Ovary (tissue), 9 donors: ENCODE measurements around the gene RIPOR3. TPM values are rescaled to one million over a fixed set of nuclear protein-coding genes. Genes with fewer than 3 reads are reported as not detected.

Source experiments
- DNase-seq, 5 donors: peaks; one replicate each; pipeline ENCODE4 v3.0.0-alpha.2; 2019 to 2020
- H3K27ac ChIP-seq, 2 donors: fragments of 200-600 bp; one replicate each; pipeline versions ENCODE4 v1.5.1 to v1.8.0; 2019 to 2022
- H3K27me3 ChIP-seq: fragments of 200-600 bp; one replicate; pipeline ENCODE4 v1.8.0; 2022
- H3K36me3 ChIP-seq: fragments of 200-600 bp; sonication (generic); one replicate; pipeline ENCODE4 v1.5.1; 2019
- H3K4me1 ChIP-seq: one replicate; pipeline ENCODE4 v1.8.1; 2013; ENCODE audit warnings: mild to moderate bottlenecking, moderate library complexity; ENCODE audit not compliant: insufficient read depth
- H3K4me3 ChIP-seq: fragments of 200-600 bp; sonication (generic); one replicate; pipeline ENCODE4 v1.5.1; 2017
- H3K9me3 ChIP-seq, 2 donors: fragments of 200-600 bp in 1 of 2; sonication (generic) in 1 of 2; one replicate each; pipeline versions ENCODE4 v1.5.1 to v1.8.1; 2013 to 2019; ENCODE audit warnings: mild to moderate bottlenecking in 1 of 2, moderate library complexity in 1 of 2
- EP300 ChIP-seq: sonication (generic); formaldehyde crosslinking; IDR thresholded peaks from one replicate; pipeline ENCODE4 v1.6.1; 2017; ENCODE audit warnings: antibody characterized with exemption
- POLR2A ChIP-seq: fragments of 450-650 bp; IDR thresholded peaks from one replicate; pipeline ENCODE4 v1.6.1; 2017; ENCODE audit warnings: antibody characterized with exemption, mild to moderate bottlenecking, moderate library complexity
- WGBS, 3 donors: extraction: QIAGEN DNeasy Blood & Tissue Kit in 1 of 3; methylation state at CpG; one replicate each; pipeline versions ENCODE4 v1.1.5 to v1.1.7; 2013 to 2017; 5-methylcytosine and 5-hydroxymethylcytosine counted together
- intact Hi-C, 4 donors: fragments of 100-400 bp; cut with DNase I; formaldehyde crosslinking; loops; one replicate each; pipeline versions ENCODE4 v1.11.0 to v1.15.1; 2022 to 2023
- polyA plus RNA-seq, 2 donors: library from polyadenylated mRNA; stranded (reverse); fragments of 200-250 nt in 1 of 2; fragments of 350-450 nt in 1 of 2; fragmentation: Illumina TruSeq in 1 of 2; extraction: RNeasy Lipid Tissue Mini Kit (QIAGEN cat#74804) in 1 of 2; gene quantifications; one replicate each; pipeline ENCODE4 v1.2.3, GENCODE V29; 2013 to 2014
- total RNA-seq, 7 donors: library from RNA; depleted of rRNA in 2 of 7; stranded (reverse); fragments of >200 nt in 2 of 7; fragmentation: NEBNext Ultra II Directional in 3 of 7; extraction: Animal tissue kit (Norgen Biotek cat#: 25700) in 3 of 7; gene quantifications; one replicate each; pipeline versions ENCODE4 v1.1.0 to v1.2.4, GENCODE V29; 2016 to 2023
- TF ChIP-seq, protein P1 (sequence below), 3 donors: fragments of 450-650 bp in 2 of 3; fragments of 200-600 bp in 1 of 3; IDR thresholded peaks; one replicate each; pipeline versions ENCODE4 v1.5.1 to v1.8.0; 2016 to 2022; ENCODE audit warnings: antibody characterized with exemption in 3 of 3, mild to moderate bottlenecking in 1 of 3
- donor health status: DM: no; HTN: no; CAD: no; lungs with moderate emphysema.
- donor health status: DM: no; HTN: no; CAD: no.
- donor health status: Bipolar disorder and iron deficiency.
- donor health status: DM: yes; HTN: yes; CAD: no.
- donor health status: DM: no; HTN: no; CAD: no.
- donor health status: DM: yes; HTN: yes; CAD: no.

The RIPOR3 gene
- total and polyA plus RNA-seq, 9 donors, result 1.3 to 22.7 (median 8.0) TPM

DNA sequence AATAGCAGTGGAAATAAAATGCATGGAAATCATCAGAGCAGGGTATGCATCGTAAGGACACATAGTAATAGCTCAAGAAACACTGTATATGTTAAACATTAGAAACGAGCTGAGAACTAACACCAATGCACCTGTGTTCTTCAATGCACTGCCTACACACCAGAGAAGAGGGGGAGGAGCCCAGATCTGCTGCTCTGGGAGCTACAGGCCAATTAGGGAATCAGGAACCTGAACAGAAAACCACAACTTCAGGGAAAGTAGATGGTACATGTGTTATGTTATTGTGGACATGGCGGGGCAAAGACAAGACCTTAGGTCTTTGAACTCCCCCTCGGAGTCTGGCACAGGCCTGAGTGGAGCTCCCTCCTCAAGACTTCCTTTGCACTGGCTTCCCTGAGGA lies 39.7 kb downstream of the RIPOR3 start:
- Histone ChIP-seq H3K27me3 (no peaks in the 10 kb centered on the region), H3K4me1 (peaks cover 6% of the 10 kb centered on the region), H3K27ac (no peak overlapping the region), H3K9me3 (no peaks in the 10 kb centered on the region), H3K36me3 (no peaks in the 10 kb centered on the region), H3K4me3 (no peak overlapping the region)
- WGBS, 3 donors, result 82 to 84% (median 83%) methylated on average over 4 of the region's 4 CpGs
- no peak for DNase-seq
- intact Hi-C loops, result no loop called here
- TF ChIP-seq, protein P1, sequence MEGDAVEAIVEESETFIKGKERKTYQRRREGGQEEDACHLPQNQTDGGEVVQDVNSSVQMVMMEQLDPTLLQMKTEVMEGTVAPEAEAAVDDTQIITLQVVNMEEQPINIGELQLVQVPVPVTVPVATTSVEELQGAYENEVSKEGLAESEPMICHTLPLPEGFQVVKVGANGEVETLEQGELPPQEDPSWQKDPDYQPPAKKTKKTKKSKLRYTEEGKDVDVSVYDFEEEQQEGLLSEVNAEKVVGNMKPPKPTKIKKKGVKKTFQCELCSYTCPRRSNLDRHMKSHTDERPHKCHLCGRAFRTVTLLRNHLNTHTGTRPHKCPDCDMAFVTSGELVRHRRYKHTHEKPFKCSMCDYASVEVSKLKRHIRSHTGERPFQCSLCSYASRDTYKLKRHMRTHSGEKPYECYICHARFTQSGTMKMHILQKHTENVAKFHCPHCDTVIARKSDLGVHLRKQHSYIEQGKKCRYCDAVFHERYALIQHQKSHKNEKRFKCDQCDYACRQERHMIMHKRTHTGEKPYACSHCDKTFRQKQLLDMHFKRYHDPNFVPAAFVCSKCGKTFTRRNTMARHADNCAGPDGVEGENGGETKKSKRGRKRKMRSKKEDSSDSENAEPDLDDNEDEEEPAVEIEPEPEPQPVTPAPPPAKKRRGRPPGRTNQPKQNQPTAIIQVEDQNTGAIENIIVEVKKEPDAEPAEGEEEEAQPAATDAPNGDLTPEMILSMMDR (IDR thresholded peaks at IDR 0.05), result no peak
- TF ChIP-seq POLR2A, result no peak
- TF ChIP-seq EP300, result no peak

DNA sequence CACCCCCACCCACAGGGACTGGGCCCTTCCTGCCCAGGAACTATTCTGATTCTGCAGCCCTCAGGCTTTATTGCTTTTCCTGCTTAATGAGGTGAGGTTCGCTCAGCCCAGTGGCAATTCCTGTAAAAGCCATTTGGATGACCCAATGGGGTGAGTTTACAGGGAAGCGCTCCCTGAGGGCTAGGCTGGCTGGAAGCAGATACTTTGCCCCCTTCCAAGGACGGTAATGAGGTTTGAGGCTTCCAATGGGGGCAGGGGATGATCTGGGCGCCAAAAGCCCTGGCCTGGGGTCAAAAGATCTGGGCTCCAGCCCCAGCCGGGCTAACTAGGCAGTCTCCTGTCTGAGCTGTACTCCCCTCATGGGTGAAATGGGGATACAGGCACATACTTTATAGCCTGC lies 41.8 kb downstream of the RIPOR3 start:
- DNase-seq, result no peak
- no peaks in the 10 kb centered on the region for H3K27me3 ChIP-seq
- H3K27ac ChIP-seq, result no peak overlapping the region
- H3K4me1 ChIP-seq, result peaks cover 10% of the 10 kb centered on the region
- H3K36me3 ChIP-seq, result no peaks in the 10 kb centered on the region
- no peak overlapping the region for H3K4me3 ChIP-seq
- H3K9me3 ChIP-seq, result no peaks in the 10 kb centered on the region
- 60 to 63% (median 60%) methylated on average over 5 of the region's 5 CpGs for WGBS, 3 donors
- intact Hi-C loops, result no loop called here
- no peak for TF ChIP-seq EP300
- TF ChIP-seq, protein P1 (IDR thresholded peaks at IDR 0.05), result no peak
- TF ChIP-seq POLR2A, result no peak

DNA sequence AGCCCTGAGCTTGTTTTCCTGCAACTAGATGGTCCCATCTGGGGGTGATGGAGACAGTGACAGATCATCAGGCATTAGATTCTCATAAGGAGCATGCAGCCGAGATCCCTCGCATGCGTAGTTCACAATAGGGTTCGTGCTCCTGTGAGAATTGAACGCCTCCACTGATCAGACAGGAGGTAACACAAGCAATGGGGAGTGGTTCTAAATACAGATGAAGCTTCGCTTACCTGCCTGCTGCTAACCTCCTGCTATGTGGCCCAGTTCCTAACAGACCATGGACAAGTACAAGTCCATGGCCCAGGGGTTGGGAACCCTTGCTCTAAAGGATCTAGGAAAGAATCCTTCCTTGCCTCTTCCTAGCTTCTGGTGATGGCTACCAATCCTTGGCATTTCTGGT lies 42.7 kb downstream of the RIPOR3 start:
- 97 to 99% (median 99%) methylated on average over 6 of the region's 6 CpGs for WGBS, 3 donors
- H3K27ac ChIP-seq, result no peak overlapping the region

DNA sequence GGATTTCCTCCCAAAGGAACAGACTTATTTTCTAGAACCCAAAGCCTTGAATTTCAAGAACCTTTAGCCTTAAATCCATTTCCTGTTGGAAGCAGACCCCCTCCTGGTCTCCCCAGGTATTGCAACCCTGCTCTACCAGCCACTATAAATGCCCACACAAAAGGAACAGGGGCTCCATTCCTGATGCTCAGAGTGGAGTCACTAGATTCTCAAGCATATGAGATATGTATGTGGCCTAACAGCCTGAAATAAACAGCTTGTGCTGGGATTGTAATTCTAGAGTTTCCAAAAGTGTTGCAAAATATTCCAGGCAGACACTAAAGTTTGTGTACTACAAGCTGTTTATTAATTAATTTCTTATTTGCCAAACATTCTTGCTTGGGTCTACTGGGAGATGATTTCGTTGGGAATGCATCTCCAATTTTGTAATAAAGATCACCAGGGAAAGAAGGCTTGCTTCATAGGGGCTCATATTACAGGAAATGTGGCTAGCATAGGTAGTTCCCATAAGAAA lies 44.8 kb downstream of the RIPOR3 start:
- Histone ChIP-seq H3K36me3 (no peaks in the 10 kb centered on the region), H3K9me3 (no peaks in the 10 kb centered on the region), H3K27me3 (no peaks in the 10 kb centered on the region), H3K4me3 (no peak overlapping the region), H3K4me1 (peaks cover 10% of the 10 kb centered on the region), H3K27ac (peak overlapping the region; percentile 20 to 80)
- no peak for DNase-seq
- WGBS, 3 donors, result 23 to 31% (median 26%) methylated on average over 1 of the region's 1 CpG
- TF ChIP-seq EP300 (no peak), POLR2A (no peak)
- TF ChIP-seq, protein P1 (IDR thresholded peaks at IDR 0.05), result peak in 1 of 3 donors; percentile 13
- intact Hi-C loops, result no loop called here

More for the DNA sequence above, 42.7 kb downstream of the RIPOR3 start:
- intact Hi-C loops, result no loop called here
- Histone ChIP-seq H3K4me1 (peaks cover 10% of the 10 kb centered on the region), H3K9me3 (no peaks in the 10 kb centered on the region), H3K36me3 (no peaks in the 10 kb centered on the region), H3K4me3 (no peak overlapping the region), H3K27me3 (no peaks in the 10 kb centered on the region)
- TF ChIP-seq, protein P1 (IDR thresholded peaks at IDR 0.05), result no peak
- TF ChIP-seq EP300, result no peak
- TF ChIP-seq POLR2A, result no peak
- no peak for DNase-seq
